Right lobe of liver (tissue), 4 donors: ENCODE data around the gene LYRM1.

Experiments
- CTCF ChIP-seq, 4 donors: fragments of 200-600 bp in 3 of 4; fragments of 450-650 bp in 1 of 4; IDR thresholded peaks; one replicate each; pipeline versions ENCODE4 v1.5.1 to v1.8.0; 2016 to 2022; ENCODE audit warnings: antibody characterized with exemption in 4 of 4, mild to moderate bottlenecking in 2 of 4
- POLR2A ChIP-seq: fragments of 450-650 bp; IDR thresholded peaks from one replicate; pipeline ENCODE4 v1.6.1; 2017; ENCODE audit warnings: antibody characterized with exemption, mild to moderate bottlenecking
- donor health status: DM: no; HTN: no; CAD: no.
- donor health status: DM: no; HTN: no; CAD: no.
- donor health status: DM: no; HTN: yes; CAD: no.

GRCh38 chr16:20923876-20924275 is 23.3 kb downstream of the LYRM1 start:
- TF ChIP-seq POLR2A (no peak), CTCF (IDR thresholded peaks at IDR 0.05) (no peak)
